ENCODE data around the gene SERPINB1. TPM values are rescaled to one million over a fixed set of nuclear protein-coding genes. Genes with fewer than 3 reads are reported as not detected.

Gene SERPINB1
- total and polyA plus RNA-seq, 2 experiments from 2014 or later = 5.6 to 6.5 TPM

- DNase-seq (ENCODE audit: low spot score) (no peak), ATAC-seq (no peak)
- Histone ChIP-seq H3K9me2 (ENCODE audit: insufficient read depth) (no peaks in the 10 kb centered on the region), H3K4me1 (ENCODE audit: insufficient read depth) (peaks cover 33% of the 10 kb centered on the region), H3K27me3 (ENCODE audit: insufficient read depth) (no peaks in the 10 kb centered on the region), H3K4me2 (no peak overlapping the region), H3K4me3 (no peak overlapping the region), H3K36me3 (ENCODE audit: insufficient read depth) (no peaks in the 10 kb centered on the region), H3K27ac (ENCODE audit: low read depth) (no peak overlapping the region), H2AFZ (no peak overlapping the region), H3K79me2 (replicated peaks; ENCODE audit: insufficient read depth) (no peaks in the 10 kb centered on the region), H3F3A (replicated peaks; ENCODE audit: low read depth) (peaks cover 23% of the 10 kb centered on the region; the same call in 1 of the 2 replicates), H4K20me1 (replicated peaks; ENCODE audit: insufficient read depth) (no peaks in the 10 kb centered on the region)
- peaks cover 8% of the 10 kb centered on the region for H3K27me3 Mint-ChIP-seq (ENCODE audit: insufficient read depth, low read depth, poor library complexity)
- H3K27ac Mint-ChIP-seq = no peak overlapping the region
- H3K4me3 Mint-ChIP-seq = no peak overlapping the region
- no peaks in the 10 kb centered on the region; the same call in 2 of the 3 replicates for H3K36me3 Mint-ChIP-seq (ENCODE audit: low read depth)
- no peak for TF ChIP-seq EZH2 (IDR thresholded peaks at IDR 0.05; ENCODE audit: low read depth, unreplicated experiment)
- TF ChIP-seq CTCF (conservative IDR thresholded peaks at IDR 0.05; ENCODE audit: low read depth in 2 of 2) = no peak
- TF ChIP-seq NANOG (IDR thresholded peaks at IDR 0.05; ENCODE audit: borderline replicate concordance) = no peak
- no peak for TF ChIP-seq STAT1 (IDR thresholded peaks at IDR 0.05; ENCODE audit: unreplicated experiment)
- TF ChIP-seq REST (IDR thresholded peaks at IDR 0.05; ENCODE audit: unreplicated experiment) = no peak
- TF ChIP-seq ZNF114 (CRISPR knock-in tag; IDR thresholded peaks at IDR 0.05) = no peak
- no peak for TF ChIP-seq ZNF331 (CRISPR knock-in tag; IDR thresholded peaks at IDR 0.05; ENCODE audit: low read depth)
- no peak for TF ChIP-seq CREB1 (CRISPR knock-in tag; IDR thresholded peaks at IDR 0.05; ENCODE audit: low read depth)
- TF ChIP-seq JUNB (IDR thresholded peaks at IDR 0.05; ENCODE audit: unreplicated experiment) = no peak
- TF ChIP-seq POLR2AphosphoS5 (IDR thresholded peaks at IDR 0.05; ENCODE audit: low read depth) = no peak
- H3K9me3 Mint-ChIP-seq = peaks cover 3% of the 10 kb centered on the region; the same call in 1 of the 3 replicates
- H3K4me1 Mint-ChIP-seq = peaks cover 41% of the 10 kb centered on the region
Observed at GRCh38 chr6:2843138-2843740, 1.6 kb upstream of the SERPINB1 start.

- H3K36me3 Mint-ChIP-seq (ENCODE audit: low read depth) = no peaks in the 10 kb centered on the region; the same call in 2 of the 3 replicates
- H3K27me3 Mint-ChIP-seq (ENCODE audit: insufficient read depth, low read depth, poor library complexity) = peaks cover 8% of the 10 kb centered on the region
- Histone ChIP-seq H3K9me2 (ENCODE audit: insufficient read depth) (no peaks in the 10 kb centered on the region), H3K4me2 (peak overlapping the region; percentile 87), H3K27ac (ENCODE audit: low read depth) (no peak overlapping the region), H3F3A (replicated peaks; ENCODE audit: low read depth) (peaks cover 23% of the 10 kb centered on the region; the same call in 1 of the 2 replicates), H2AFZ (no peak overlapping the region), H3K4me1 (ENCODE audit: insufficient read depth) (peaks cover 31% of the 10 kb centered on the region), H3K79me2 (replicated peaks; ENCODE audit: insufficient read depth) (no peaks in the 10 kb centered on the region), H3K4me3 (peak overlapping the region; percentile 57), H3K27me3 (ENCODE audit: insufficient read depth) (no peaks in the 10 kb centered on the region), H4K20me1 (replicated peaks; ENCODE audit: insufficient read depth) (no peaks in the 10 kb centered on the region), H3K36me3 (ENCODE audit: insufficient read depth) (no peaks in the 10 kb centered on the region)
- DNase-seq (ENCODE audit: low spot score) = no peak
- H3K4me1 Mint-ChIP-seq = peaks cover 40% of the 10 kb centered on the region
- peaks cover 3% of the 10 kb centered on the region; the same call in 1 of the 3 replicates for H3K9me3 Mint-ChIP-seq
- no peak overlapping the region for H3K27ac Mint-ChIP-seq
- peak overlapping the region; percentile 60 for H3K4me3 Mint-ChIP-seq
- no peak for ATAC-seq
- TF ChIP-seq ZNF331 (CRISPR knock-in tag; IDR thresholded peaks at IDR 0.05; ENCODE audit: low read depth) = no peak
- no peak for TF ChIP-seq ZNF114 (CRISPR knock-in tag; IDR thresholded peaks at IDR 0.05)
Observed at GRCh38 chr6:2842139-2842552, 483 bp upstream of the SERPINB1 start.

All from GM23338 (cell line).